Mucosa of descending colon (tissue), 3 donors: ENCODE results near the gene HK1. TPM values are rescaled to one million over a fixed set of nuclear protein-coding genes. Genes with fewer than 3 reads are reported as not detected.

ENCODE experiments used
- ATAC-seq: fragments of 200-7000 bp; cut with Tn5 transposase; one replicate; pipeline ENCODE4 v1.9.1; 2020; ENCODE audit warnings: mild to moderate bottlenecking, moderate library complexity
- DNase-seq, 3 donors: peaks; one replicate each; pipeline ENCODE4 v3.0.0-alpha.2; 2020
- H3K36me3 ChIP-seq: fragments of 200-600 bp; one replicate; pipeline ENCODE4 v1.8.0; 2021; ENCODE audit warnings: low read depth, mild to moderate bottlenecking
- H3K4me1 ChIP-seq: fragments of 200-600 bp; one replicate; pipeline ENCODE4 v1.8.0; 2021; ENCODE audit warnings: low read depth, mild to moderate bottlenecking
- H3K4me3 ChIP-seq: fragments of 200-600 bp; one replicate; pipeline ENCODE4 v1.8.0; 2021; ENCODE audit warnings: mild to moderate bottlenecking
- H3K9me3 ChIP-seq: fragments of 200-600 bp; one replicate; pipeline ENCODE4 v1.8.0; 2021; ENCODE audit warnings: mild to moderate bottlenecking
- intact Hi-C, 2 donors: fragments of 100-400 bp; cut with DNase I in 1 of 2; cut with micrococcal nuclease in 1 of 2; formaldehyde crosslinking; loops; one replicate each; pipeline versions ENCODE4 v1.11.0 to v1.11.1; 2022; cut with DNase I, micrococcal nuclease
- total RNA-seq, 3 donors: library from RNA; stranded (reverse); fragmentation: NEBNext Ultra II Directional in 2 of 3; extraction: Animal tissue kit (Norgen Biotek cat#: 25700) in 2 of 3; gene quantifications; one replicate each; pipeline versions ENCODE4 v1.2.1 to v1.2.4, GENCODE V29; 2021 to 2023
- TF ChIP-seq, protein P1 (sequence below): fragments of 200-600 bp; IDR thresholded peaks from one replicate; pipeline ENCODE4 v1.8.0; 2022; ENCODE audit warnings: antibody characterized with exemption, mild to moderate bottlenecking
- donor health status: DM: no; HTN: no; CAD: no; lungs with moderate emphysema.
- donor health status: DM: no; HTN: no; CAD: no.
- donor health status: DM: no; HTN: yes; CAD: no.

The HK1 gene
- total RNA-seq, 3 donors from 2014 or later, result 63.9 to 102 (median 81.3) TPM

DNA sequence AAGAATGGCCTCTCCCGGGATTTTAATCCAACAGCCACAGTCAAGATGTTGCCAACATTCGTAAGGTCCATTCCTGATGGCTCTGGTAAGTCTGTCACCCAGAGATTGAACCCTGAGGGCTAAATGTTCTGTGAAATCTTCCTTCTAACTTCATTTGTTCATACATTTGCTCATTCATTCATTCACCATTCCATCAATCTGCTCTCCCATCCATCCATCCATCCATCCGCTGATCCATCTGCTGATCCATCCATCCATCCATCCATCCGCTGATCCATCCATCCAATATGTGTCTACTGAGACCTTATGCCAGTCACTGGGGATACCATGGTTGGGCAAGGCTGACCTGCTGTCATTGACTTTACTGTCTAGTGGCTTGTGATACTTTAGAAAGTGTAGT lies 65.6 kb downstream of the HK1 start:
- Histone ChIP-seq H3K36me3 (no peaks in the 10 kb centered on the region), H3K9me3 (no peaks in the 10 kb centered on the region), H3K4me1 (peaks cover 24% of the 10 kb centered on the region), H3K4me3 (no peak overlapping the region)
- ATAC-seq (no peak), DNase-seq (no peak)
- intact Hi-C loops, result no loop called here
- TF ChIP-seq, protein P1, sequence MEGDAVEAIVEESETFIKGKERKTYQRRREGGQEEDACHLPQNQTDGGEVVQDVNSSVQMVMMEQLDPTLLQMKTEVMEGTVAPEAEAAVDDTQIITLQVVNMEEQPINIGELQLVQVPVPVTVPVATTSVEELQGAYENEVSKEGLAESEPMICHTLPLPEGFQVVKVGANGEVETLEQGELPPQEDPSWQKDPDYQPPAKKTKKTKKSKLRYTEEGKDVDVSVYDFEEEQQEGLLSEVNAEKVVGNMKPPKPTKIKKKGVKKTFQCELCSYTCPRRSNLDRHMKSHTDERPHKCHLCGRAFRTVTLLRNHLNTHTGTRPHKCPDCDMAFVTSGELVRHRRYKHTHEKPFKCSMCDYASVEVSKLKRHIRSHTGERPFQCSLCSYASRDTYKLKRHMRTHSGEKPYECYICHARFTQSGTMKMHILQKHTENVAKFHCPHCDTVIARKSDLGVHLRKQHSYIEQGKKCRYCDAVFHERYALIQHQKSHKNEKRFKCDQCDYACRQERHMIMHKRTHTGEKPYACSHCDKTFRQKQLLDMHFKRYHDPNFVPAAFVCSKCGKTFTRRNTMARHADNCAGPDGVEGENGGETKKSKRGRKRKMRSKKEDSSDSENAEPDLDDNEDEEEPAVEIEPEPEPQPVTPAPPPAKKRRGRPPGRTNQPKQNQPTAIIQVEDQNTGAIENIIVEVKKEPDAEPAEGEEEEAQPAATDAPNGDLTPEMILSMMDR, result no peak

DNA sequence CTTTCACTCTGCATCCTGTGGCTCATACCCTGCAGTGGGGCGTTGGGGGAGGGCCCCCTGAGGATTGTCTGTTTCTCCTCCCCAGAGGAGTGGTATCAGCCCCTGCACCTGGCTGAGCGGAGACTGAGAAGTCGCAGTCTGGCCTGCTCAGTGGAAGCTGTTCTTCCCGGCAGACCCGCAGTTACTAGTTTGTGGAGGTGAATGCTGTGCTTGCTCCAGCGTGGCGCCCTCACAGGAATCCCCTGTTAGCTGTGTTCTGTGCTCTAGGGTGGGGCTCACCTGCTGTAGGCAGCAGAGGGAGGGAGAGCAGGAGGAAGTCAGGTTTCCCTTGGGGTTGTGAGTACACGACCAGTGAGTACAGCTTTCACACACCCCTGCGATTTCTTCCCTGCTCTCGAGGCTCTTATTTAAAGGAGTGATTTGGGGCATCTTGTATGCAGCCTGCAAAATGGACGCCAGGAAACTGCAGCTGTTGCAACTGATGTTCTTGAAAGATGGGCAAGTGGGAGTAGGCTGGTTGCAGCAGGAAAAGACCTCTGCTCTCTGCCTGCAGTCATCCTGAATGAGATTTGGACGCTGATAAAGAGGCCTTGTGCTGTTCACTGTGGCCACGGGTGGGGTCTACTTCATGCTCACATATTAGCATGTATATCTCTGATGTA lies 66.4 kb downstream of the HK1 start:
- H3K9me3 ChIP-seq, result no peaks in the 10 kb centered on the region
- TF ChIP-seq, protein P1, result no peak
- ATAC-seq (peak; percentile 61), DNase-seq (no peak)
- H3K4me1 ChIP-seq, result peaks cover 32% of the 10 kb centered on the region
- H3K36me3 ChIP-seq, result no peaks in the 10 kb centered on the region
- H3K4me3 ChIP-seq, result no peak overlapping the region
- intact Hi-C loops, result no loop called here

DNA sequence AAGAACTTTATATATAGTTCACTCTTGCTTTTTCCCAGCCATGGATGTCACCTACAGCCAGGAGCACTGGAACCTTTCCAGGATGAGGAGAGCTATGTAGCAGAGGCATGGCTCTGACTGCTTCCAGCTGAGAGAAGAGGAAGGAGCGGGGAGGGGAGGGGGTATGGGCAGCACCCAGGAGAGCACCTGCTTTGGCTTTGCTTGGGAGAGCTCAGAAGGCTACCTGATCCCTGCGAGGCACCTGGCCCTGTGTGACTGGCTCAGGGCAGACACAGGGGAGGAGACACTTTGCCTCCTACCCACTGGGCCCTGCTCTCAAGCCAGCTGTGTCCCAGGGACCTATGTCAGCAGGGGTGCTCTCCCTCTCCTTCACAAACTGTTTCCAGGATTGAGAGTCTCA lies 67.1 kb downstream of the HK1 start:
- Histone ChIP-seq H3K4me3 (no peak overlapping the region), H3K4me1 (peaks cover 34% of the 10 kb centered on the region), H3K9me3 (no peaks in the 10 kb centered on the region), H3K36me3 (no peaks in the 10 kb centered on the region)
- TF ChIP-seq, protein P1, result no peak
- intact Hi-C loops, result no loop called here
- ATAC-seq (peak; percentile 34), DNase-seq (no peak)

DNA sequence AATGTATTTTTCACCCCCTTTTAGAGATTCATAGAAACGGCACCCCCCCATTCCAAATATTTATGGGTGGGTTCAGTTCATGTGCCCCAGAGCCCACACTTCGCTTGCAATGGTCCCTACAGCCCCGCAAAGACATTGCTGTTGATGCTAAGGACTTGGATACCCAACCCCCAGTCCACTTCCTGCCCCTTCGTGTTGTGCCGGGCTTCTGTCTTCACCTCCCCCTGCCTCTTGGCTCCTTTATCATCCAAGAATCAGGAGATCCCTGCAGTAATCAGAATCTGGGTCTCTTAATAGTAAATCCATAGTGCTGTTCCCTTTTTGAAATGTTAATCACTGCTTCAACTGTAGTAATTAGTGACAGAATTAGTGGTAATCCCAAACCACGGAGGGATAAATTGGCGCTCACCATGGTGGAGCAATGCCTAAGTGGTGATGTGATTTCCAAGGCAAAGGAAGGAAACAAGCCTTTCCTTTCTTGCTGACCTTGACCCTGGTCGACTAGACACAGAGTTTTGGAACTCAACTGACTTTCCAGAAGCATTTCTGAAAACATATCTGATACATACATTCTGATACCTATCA lies 67.7 kb downstream of the HK1 start:
- Histone ChIP-seq H3K9me3 (no peaks in the 10 kb centered on the region), H3K36me3 (no peaks in the 10 kb centered on the region), H3K4me3 (no peak overlapping the region), H3K4me1 (peaks cover 34% of the 10 kb centered on the region)
- intact Hi-C loops, result no loop called here
- DNase-seq (no peak), ATAC-seq (no peak)
- TF ChIP-seq, protein P1, result no peak

DNA sequence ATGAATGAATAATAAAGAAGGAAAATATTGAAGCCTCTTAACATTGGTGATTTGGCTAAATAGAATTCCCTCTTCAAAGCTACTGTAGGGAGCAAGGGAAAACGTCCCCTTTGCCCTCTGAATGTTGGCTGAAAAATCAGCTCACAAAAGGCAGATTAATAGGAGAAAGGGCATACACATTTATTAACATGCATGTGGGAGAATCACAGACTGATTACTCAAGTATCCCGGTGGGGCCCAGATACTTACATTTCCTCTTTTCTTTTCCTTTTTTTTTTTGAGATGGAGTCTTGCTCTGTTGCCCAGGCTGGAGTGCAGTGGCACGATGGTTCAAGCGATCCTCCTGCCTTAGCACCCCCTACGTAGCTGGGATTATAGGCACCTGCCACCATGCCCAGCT lies 68.5 kb downstream of the HK1 start:
- ATAC-seq, result no peak
- peaks cover 34% of the 10 kb centered on the region for H3K4me1 ChIP-seq
- TF ChIP-seq, protein P1, result no peak
- no peak for DNase-seq
- intact Hi-C loops, result no loop called here
- H3K36me3 ChIP-seq, result no peaks in the 10 kb centered on the region
- H3K4me3 ChIP-seq, result no peak overlapping the region
- H3K9me3 ChIP-seq, result no peaks in the 10 kb centered on the region
